ENCODE results near the gene NUDT9. TPM values are rescaled to one million over a fixed set of nuclear protein-coding genes. Genes with fewer than 3 reads are reported as not detected.
"Not testable (repeated sequence)": the region's sequence is repeated elsewhere in the genome, so short reads cannot be mapped to it uniquely, and the experiment has no call there.

Gene NUDT9
- total RNA-seq, 1 donor from 2014 or later = 33.7 TPM

GRCh38 chr4:87406462-87406861 lies 15.9 kb upstream of the NUDT9 start:
- H3K9me3 Mint-ChIP-seq (ENCODE audit: unreplicated experiment) = peaks cover 15% of the 10 kb centered on the region
- Histone ChIP-seq H3K79me2 (ENCODE audit: insufficient read depth, low read length) (no peaks in the 10 kb centered on the region), H2AFZ (ENCODE audit: low read depth, low read length) (no peak overlapping the region), H3K4me3 (ENCODE audit: insufficient read depth, low read depth, low read length) (no peak overlapping the region), H3K27me3 (ENCODE audit: insufficient read depth, low read length) (no peaks in the 10 kb centered on the region), H3K9ac (ENCODE audit: low read length) (no peak overlapping the region), H3K27ac (ENCODE audit: low read depth, low read length) (no peak overlapping the region), H3K4me2 (ENCODE audit: low read length) (no peak overlapping the region), H4K20me1 (ENCODE audit: insufficient read depth, low read length) (no peaks in the 10 kb centered on the region), H3K36me3 (ENCODE audit: insufficient read depth, low read length) (no peaks in the 10 kb centered on the region), H3K9me3 (ENCODE audit: insufficient read depth, low read depth, low read length) (peaks cover 3% of the 10 kb centered on the region), H3K4me1 (ENCODE audit: insufficient read depth, low read length) (no peaks in the 10 kb centered on the region)
- no peaks in the 10 kb centered on the region for H3K27me3 Mint-ChIP-seq (ENCODE audit: low read depth, unreplicated experiment)
- H3K4me3 Mint-ChIP-seq (ENCODE audit: unreplicated experiment) = no peak overlapping the region
- H3K36me3 Mint-ChIP-seq (ENCODE audit: low read depth, unreplicated experiment) = peaks cover 3% of the 10 kb centered on the region
- H3K4me1 Mint-ChIP-seq (ENCODE audit: low read depth, unreplicated experiment) = peaks cover 39% of the 10 kb centered on the region
- no peak overlapping the region for H3K27ac Mint-ChIP-seq (ENCODE audit: unreplicated experiment)
- TF ChIP-seq EZH2 (IDR thresholded peaks at IDR 0.05; ENCODE audit: insufficient read depth, low read length) = no peak
- TF ChIP-seq, protein P1, sequence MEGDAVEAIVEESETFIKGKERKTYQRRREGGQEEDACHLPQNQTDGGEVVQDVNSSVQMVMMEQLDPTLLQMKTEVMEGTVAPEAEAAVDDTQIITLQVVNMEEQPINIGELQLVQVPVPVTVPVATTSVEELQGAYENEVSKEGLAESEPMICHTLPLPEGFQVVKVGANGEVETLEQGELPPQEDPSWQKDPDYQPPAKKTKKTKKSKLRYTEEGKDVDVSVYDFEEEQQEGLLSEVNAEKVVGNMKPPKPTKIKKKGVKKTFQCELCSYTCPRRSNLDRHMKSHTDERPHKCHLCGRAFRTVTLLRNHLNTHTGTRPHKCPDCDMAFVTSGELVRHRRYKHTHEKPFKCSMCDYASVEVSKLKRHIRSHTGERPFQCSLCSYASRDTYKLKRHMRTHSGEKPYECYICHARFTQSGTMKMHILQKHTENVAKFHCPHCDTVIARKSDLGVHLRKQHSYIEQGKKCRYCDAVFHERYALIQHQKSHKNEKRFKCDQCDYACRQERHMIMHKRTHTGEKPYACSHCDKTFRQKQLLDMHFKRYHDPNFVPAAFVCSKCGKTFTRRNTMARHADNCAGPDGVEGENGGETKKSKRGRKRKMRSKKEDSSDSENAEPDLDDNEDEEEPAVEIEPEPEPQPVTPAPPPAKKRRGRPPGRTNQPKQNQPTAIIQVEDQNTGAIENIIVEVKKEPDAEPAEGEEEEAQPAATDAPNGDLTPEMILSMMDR (IDR thresholded peaks at IDR 0.05; ENCODE audit: insufficient read depth, low read depth, low read length) = no peak
- no peak for DNase-seq (ENCODE audit: low read depth)
- no peak for FAIRE-seq

GRCh38 chr4:87406902-87407301 lies 15.5 kb upstream of the NUDT9 start:
- not testable (repeated sequence) for H3K9me3 ChIP-seq (ENCODE audit: insufficient read depth, low read depth, low read length); H3K27ac ChIP-seq (ENCODE audit: low read depth, low read length); H3K4me1 ChIP-seq (ENCODE audit: insufficient read depth, low read length); FAIRE-seq; H3K4me2 ChIP-seq (ENCODE audit: low read length); H2AFZ ChIP-seq (ENCODE audit: low read depth, low read length); H3K36me3 Mint-ChIP-seq (ENCODE audit: low read depth, unreplicated experiment); H3K4me3 Mint-ChIP-seq (ENCODE audit: unreplicated experiment); H3K9ac ChIP-seq (ENCODE audit: low read length); H3K27me3 Mint-ChIP-seq (ENCODE audit: low read depth, unreplicated experiment); DNase-seq (ENCODE audit: low read depth); H4K20me1 ChIP-seq (ENCODE audit: insufficient read depth, low read length); H3K27ac Mint-ChIP-seq (ENCODE audit: unreplicated experiment); H3K4me3 ChIP-seq (ENCODE audit: insufficient read depth, low read depth, low read length); H3K27me3 ChIP-seq (ENCODE audit: insufficient read depth, low read length); H3K36me3 ChIP-seq (ENCODE audit: insufficient read depth, low read length); H3K79me2 ChIP-seq (ENCODE audit: insufficient read depth, low read length)
- peaks cover 13% of the 10 kb centered on the region for H3K9me3 Mint-ChIP-seq (ENCODE audit: unreplicated experiment)
- peaks cover 39% of the 10 kb centered on the region for H3K4me1 Mint-ChIP-seq (ENCODE audit: low read depth, unreplicated experiment)

GRCh38 chr4:87409420-87409939 lies 12.9 kb upstream of the NUDT9 start:
- Histone ChIP-seq H3K4me2 (ENCODE audit: low read length) (no peak overlapping the region), H3K4me1 (ENCODE audit: insufficient read depth, low read length) (no peaks in the 10 kb centered on the region), H2AFZ (ENCODE audit: low read depth, low read length) (no peak overlapping the region), H3K27ac (ENCODE audit: low read depth, low read length) (no peak overlapping the region), H3K9ac (ENCODE audit: low read length) (no peak overlapping the region), H3K27me3 (ENCODE audit: insufficient read depth, low read length) (no peaks in the 10 kb centered on the region), H3K9me3 (ENCODE audit: insufficient read depth, low read depth, low read length) (no peaks in the 10 kb centered on the region), H3K4me3 (ENCODE audit: insufficient read depth, low read depth, low read length) (no peak overlapping the region), H4K20me1 (ENCODE audit: insufficient read depth, low read length) (no peaks in the 10 kb centered on the region), H3K79me2 (ENCODE audit: insufficient read depth, low read length) (no peaks in the 10 kb centered on the region), H3K36me3 (ENCODE audit: insufficient read depth, low read length) (no peaks in the 10 kb centered on the region)
- H3K4me1 Mint-ChIP-seq (ENCODE audit: low read depth, unreplicated experiment) = peaks cover 36% of the 10 kb centered on the region
- H3K36me3 Mint-ChIP-seq (ENCODE audit: low read depth, unreplicated experiment) = no peaks in the 10 kb centered on the region
- no peak for DNase-seq (ENCODE audit: low read depth)
- FAIRE-seq = no peak
- H3K27me3 Mint-ChIP-seq (ENCODE audit: low read depth, unreplicated experiment) = no peaks in the 10 kb centered on the region
- peak overlapping the region; percentile 98 for H3K27ac Mint-ChIP-seq (ENCODE audit: unreplicated experiment)
- TF ChIP-seq, protein P1 (IDR thresholded peaks at IDR 0.05; ENCODE audit: insufficient read depth, low read depth, low read length) = no peak
- no peak for TF ChIP-seq EZH2 (IDR thresholded peaks at IDR 0.05; ENCODE audit: insufficient read depth, low read length)
- H3K4me3 Mint-ChIP-seq (ENCODE audit: unreplicated experiment) = no peak overlapping the region
- peaks cover 3% of the 10 kb centered on the region for H3K9me3 Mint-ChIP-seq (ENCODE audit: unreplicated experiment)

Measured in astrocyte (in vitro differentiated cells and primary cell).